Liver (tissue), 9 donors: ENCODE measurements around the gene NPEPL1. TPM values are rescaled to one million over a fixed set of nuclear protein-coding genes. Genes with fewer than 3 reads are reported as not detected.

ENCODE experiments used
- DNase-seq: peaks from one replicate; pipeline ENCODE4 v3.0.0-alpha.2; 2017; ENCODE audit warnings: low spot score
- H3K27ac ChIP-seq, 2 donors: one replicate each; pipeline ENCODE4 v1.7.0; 2013; ENCODE audit warnings: inconsistent platforms in 2 of 2, low read length in 2 of 2, control low read depth in 1 of 2, low read depth in 1 of 2, mild to moderate bottlenecking in 1 of 2
- H3K27me3 ChIP-seq, 4 donors: one replicate each; pipeline versions ENCODE4 v1.6.1 to v1.7.0; 2013; ENCODE audit warnings: low read length in 3 of 4, inconsistent platforms in 1 of 4, mild to moderate bottlenecking in 1 of 4, moderate library complexity in 1 of 4; ENCODE audit not compliant: control insufficient read depth in 4 of 4, insufficient read depth in 4 of 4
- H3K36me3 ChIP-seq, 4 donors: one replicate each; pipeline versions ENCODE4 v1.6.1 to v1.7.0; 2013; ENCODE audit warnings: low read length in 3 of 4, mild to moderate bottlenecking in 3 of 4, low read depth in 1 of 4, moderate library complexity in 1 of 4; ENCODE audit not compliant: control insufficient read depth in 4 of 4, insufficient read depth in 3 of 4
- H3K4me1 ChIP-seq, 4 donors: one replicate each; pipeline versions ENCODE4 v1.6.1 to v1.7.0; 2013; ENCODE audit warnings: low read length in 3 of 4, mild to moderate bottlenecking in 3 of 4, moderate library complexity in 1 of 4; ENCODE audit not compliant: control insufficient read depth in 4 of 4, insufficient read depth in 4 of 4
- H3K4me3 ChIP-seq, 3 donors: one replicate each; pipeline versions ENCODE4 v1.6.1 to v1.7.0; 2013; ENCODE audit warnings: low read length in 3 of 3, control low read depth in 1 of 3, low read depth in 1 of 3, mild to moderate bottlenecking in 1 of 3
- H3K9ac ChIP-seq, 2 donors: one replicate each; pipeline ENCODE4 v1.7.0; 2013; ENCODE audit warnings: low read length in 2 of 2, mild to moderate bottlenecking in 2 of 2, moderate library complexity in 2 of 2, control low read depth in 1 of 2, low read depth in 1 of 2
- H3K9me3 ChIP-seq, 4 donors: one replicate each; pipeline versions ENCODE4 v1.6.1 to v1.7.0; 2013; ENCODE audit warnings: low read length in 3 of 4; ENCODE audit not compliant: control insufficient read depth in 4 of 4
- EGR1 ChIP-seq, 2 donors: IDR thresholded peaks; 2 replicates each; pipeline ENCODE4 v1.6.1; 2016 to 2018; ENCODE audit warnings: antibody characterized with exemption in 2 of 2, low read depth in 2 of 2
- FOXA1 ChIP-seq: IDR thresholded peaks from 2 replicates; pipeline ENCODE4 v1.6.1; 2016; ENCODE audit warnings: antibody characterized with exemption
- FOXA2 ChIP-seq: IDR thresholded peaks from 2 replicates; pipeline ENCODE4 v1.6.1; 2016; ENCODE audit warnings: antibody characterized with exemption
- GABPA ChIP-seq, 2 donors: IDR thresholded peaks in 1 of 2; conservative IDR thresholded peaks in 1 of 2; 2 replicates each; pipeline ENCODE4 v1.6.1; 2016; ENCODE audit warnings: antibody characterized with exemption in 2 of 2, mild to moderate bottlenecking in 1 of 2, moderate library complexity in 1 of 2
- HNF4A ChIP-seq, 2 donors: conservative IDR thresholded peaks; 2 replicates each; pipeline ENCODE4 v1.6.1; 2016; ENCODE audit warnings: antibody characterized with exemption in 2 of 2, mild to moderate bottlenecking in 2 of 2
- HNF4G ChIP-seq: IDR thresholded peaks from 2 replicates; pipeline ENCODE4 v1.6.1; 2016; ENCODE audit warnings: antibody characterized with exemption
- JUND ChIP-seq, 2 donors: IDR thresholded peaks; 2 replicates each; pipeline ENCODE4 v1.6.1; 2016; ENCODE audit warnings: antibody characterized with exemption in 2 of 2
- MAX ChIP-seq: IDR thresholded peaks from 2 replicates; pipeline ENCODE4 v1.6.1; 2016; ENCODE audit warnings: antibody characterized with exemption
- NR2F2 ChIP-seq: IDR thresholded peaks from 2 replicates; pipeline ENCODE4 v1.6.1; 2016; ENCODE audit warnings: antibody characterized with exemption
- RAD21 ChIP-seq, 2 donors: IDR thresholded peaks; 2 replicates each; pipeline ENCODE4 v1.6.1; 2016; ENCODE audit warnings: antibody characterized with exemption in 2 of 2, mild to moderate bottlenecking in 2 of 2
- RXRA ChIP-seq, 2 donors: IDR thresholded peaks; 2 replicates each; pipeline ENCODE4 v1.6.1; 2017 to 2018; ENCODE audit warnings: antibody characterized with exemption in 2 of 2, mild to moderate bottlenecking in 1 of 2
- SP1 ChIP-seq: IDR thresholded peaks from 2 replicates; pipeline ENCODE4 v1.6.1; 2018; ENCODE audit warnings: antibody characterized with exemption, mild to moderate bottlenecking
- TAF1 ChIP-seq: conservative IDR thresholded peaks from 2 replicates; pipeline ENCODE4 v1.6.1; 2016; ENCODE audit warnings: antibody characterized with exemption, mild to moderate bottlenecking
- YY1 ChIP-seq: IDR thresholded peaks from 2 replicates; pipeline ENCODE4 v1.6.1; 2016; ENCODE audit warnings: antibody characterized with exemption, mild to moderate bottlenecking
- ZBTB33 ChIP-seq: IDR thresholded peaks from 2 replicates; pipeline ENCODE4 v1.6.1; 2016; ENCODE audit warnings: antibody characterized with exemption
- WGBS: extraction: QIAGEN DNeasy Blood & Tissue Kit; methylation state at CpG from one replicate; pipeline ENCODE4 v1.1.7; 2013; 5-methylcytosine and 5-hydroxymethylcytosine counted together
- polyA plus RNA-seq, 2 donors: library from polyadenylated mRNA; stranded (reverse) in 1 of 2; unstranded in 1 of 2; fragments of 200-250 nt in 1 of 2; fragments of >200 nt in 1 of 2; fragmentation: Nextera tagmentation in 1 of 2; extraction: Ambion mirVana in 1 of 2; gene quantifications; one replicate each; pipeline versions ENCODE4 v1.2.1 to v1.2.3, GENCODE V29; 2013 to 2015
- total RNA-seq, 2 donors: library from RNA; depleted of rRNA; stranded (reverse); fragments of >200 nt; gene quantifications; one replicate each; pipeline ENCODE4 v1.2.3, GENCODE V29; 2014
- TF ChIP-seq, protein P1 (sequence below): fragments of 150-350 bp; IDR thresholded peaks from 2 replicates; pipeline ENCODE4 v1.5.1; 2017; ENCODE audit warnings: improper control_type of control experiment, low read depth, low read length; ENCODE audit not compliant: missing input control
- TF ChIP-seq, protein P2 (sequence below): IDR thresholded peaks from 2 replicates; pipeline ENCODE4 v1.6.1; 2016; ENCODE audit warnings: antibody characterized with exemption
- donor health status: healthy.
- donor health status: healthy.
- donor health status: healthy.
- donor health status: healthy.
- donor health status: healthy.

Gene NPEPL1
- total and polyA plus RNA-seq, 4 donors = 8.0 to 13.3 (median 10.9) TPM

DNA sequence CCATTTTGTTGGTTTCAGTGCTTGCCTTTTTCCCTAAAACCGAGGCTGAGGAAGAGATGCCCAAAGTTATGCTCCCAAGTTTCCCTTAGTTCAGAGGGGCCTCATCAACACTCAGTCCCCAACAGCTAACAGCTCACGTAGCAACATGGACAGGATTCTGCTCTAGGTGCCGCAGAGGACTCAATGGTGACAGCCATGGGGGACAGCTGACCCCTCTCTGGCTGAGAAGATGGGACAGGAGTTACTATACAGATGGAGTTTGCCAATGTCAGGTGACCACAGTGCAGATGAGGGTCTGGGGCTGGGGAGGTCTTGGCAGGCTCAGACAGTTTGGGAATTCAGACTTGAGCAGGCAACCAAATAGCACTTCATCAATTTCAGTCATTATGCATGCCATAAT, 67.3 kb downstream of the NPEPL1 start:
- H3K27me3 ChIP-seq = peaks cover 0 to 12% (median 0%) of the 10 kb centered on the region in 4 donors
- TF ChIP-seq RAD21 (IDR thresholded peaks at IDR 0.05) (no peak), FOXA2 (no peak), EGR1 (IDR thresholded peaks at IDR 0.05; ENCODE audit: low read depth in 2 of 2) (no peak), FOXA1 (no peak), HNF4G (no peak), SP1 (no peak), ZBTB33 (no peak), YY1 (no peak), JUND (IDR thresholded peaks at IDR 0.05) (no peak), NR2F2 (no peak), TAF1 (no peak), MAX (no peak), GABPA (IDR thresholded peaks at IDR 0.05 in 1 of 2, conservative IDR thresholded peaks at IDR 0.05 in 1 of 2) (no peak)
- TF ChIP-seq, protein P1, sequence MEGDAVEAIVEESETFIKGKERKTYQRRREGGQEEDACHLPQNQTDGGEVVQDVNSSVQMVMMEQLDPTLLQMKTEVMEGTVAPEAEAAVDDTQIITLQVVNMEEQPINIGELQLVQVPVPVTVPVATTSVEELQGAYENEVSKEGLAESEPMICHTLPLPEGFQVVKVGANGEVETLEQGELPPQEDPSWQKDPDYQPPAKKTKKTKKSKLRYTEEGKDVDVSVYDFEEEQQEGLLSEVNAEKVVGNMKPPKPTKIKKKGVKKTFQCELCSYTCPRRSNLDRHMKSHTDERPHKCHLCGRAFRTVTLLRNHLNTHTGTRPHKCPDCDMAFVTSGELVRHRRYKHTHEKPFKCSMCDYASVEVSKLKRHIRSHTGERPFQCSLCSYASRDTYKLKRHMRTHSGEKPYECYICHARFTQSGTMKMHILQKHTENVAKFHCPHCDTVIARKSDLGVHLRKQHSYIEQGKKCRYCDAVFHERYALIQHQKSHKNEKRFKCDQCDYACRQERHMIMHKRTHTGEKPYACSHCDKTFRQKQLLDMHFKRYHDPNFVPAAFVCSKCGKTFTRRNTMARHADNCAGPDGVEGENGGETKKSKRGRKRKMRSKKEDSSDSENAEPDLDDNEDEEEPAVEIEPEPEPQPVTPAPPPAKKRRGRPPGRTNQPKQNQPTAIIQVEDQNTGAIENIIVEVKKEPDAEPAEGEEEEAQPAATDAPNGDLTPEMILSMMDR = no peak
- TF ChIP-seq, protein P2, sequence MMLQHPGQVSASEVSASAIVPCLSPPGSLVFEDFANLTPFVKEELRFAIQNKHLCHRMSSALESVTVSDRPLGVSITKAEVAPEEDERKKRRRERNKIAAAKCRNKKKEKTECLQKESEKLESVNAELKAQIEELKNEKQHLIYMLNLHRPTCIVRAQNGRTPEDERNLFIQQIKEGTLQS = no peak
- no peak for DNase-seq
- no peaks in the 10 kb centered on the region for H3K36me3 ChIP-seq
- H3K4me3 ChIP-seq = no peak overlapping the region
- WGBS = 77% methylated on average over 3 of the region's 3 CpGs
- no peaks in the 10 kb centered on the region for H3K9me3 ChIP-seq
- H3K4me1 ChIP-seq = no peaks in the 10 kb centered on the region
- no peak overlapping the region for H3K9ac ChIP-seq
- H3K27ac ChIP-seq = no peak overlapping the region

DNA sequence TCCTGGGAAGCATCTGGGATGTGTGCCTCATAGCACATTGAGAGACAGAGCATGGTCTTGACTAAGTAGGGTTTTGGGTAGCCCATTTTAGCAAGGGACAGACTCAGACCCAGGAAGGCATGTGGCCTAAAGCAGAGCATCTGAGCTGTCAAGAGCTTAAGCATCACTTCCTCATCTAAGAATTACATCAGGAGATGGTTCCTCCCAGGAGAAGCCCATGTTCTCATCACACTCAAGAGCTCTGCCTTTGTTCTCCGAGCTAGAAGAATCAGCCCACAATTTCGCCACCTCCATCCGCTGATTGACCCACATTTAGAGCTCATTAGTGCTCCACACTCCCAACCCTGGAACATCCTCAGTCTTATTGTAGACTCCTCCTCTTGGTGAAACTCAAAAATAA, 68.3 kb downstream of the NPEPL1 start:
- no peak overlapping the region for H3K9ac ChIP-seq
- peaks cover 0 to 12% (median 0%) of the 10 kb centered on the region in 4 donors for H3K27me3 ChIP-seq

More for the DNA sequence above, 68.3 kb downstream of the NPEPL1 start:
- Histone ChIP-seq H3K4me3 (no peak overlapping the region), H3K36me3 (no peaks in the 10 kb centered on the region), H3K9me3 (no peaks in the 10 kb centered on the region), H3K27ac (no peak overlapping the region), H3K4me1 (no peaks in the 10 kb centered on the region)
- 79% methylated on average over 3 of the region's 3 CpGs for WGBS
- DNase-seq = no peak
- TF ChIP-seq, protein P1 = no peak
- TF ChIP-seq GABPA (IDR thresholded peaks at IDR 0.05 in 1 of 2, conservative IDR thresholded peaks at IDR 0.05 in 1 of 2) (no peak), TAF1 (no peak), HNF4G (no peak), MAX (no peak), RXRA (IDR thresholded peaks at IDR 0.05) (no peak), YY1 (no peak), JUND (IDR thresholded peaks at IDR 0.05) (no peak), HNF4A (conservative IDR thresholded peaks at IDR 0.05) (no peak), SP1 (no peak), FOXA2 (no peak)
- TF ChIP-seq, protein P2 = no peak
